Stimulated activated naive CD8-positive, alpha-beta T cell treated with anti-CD3 and anti-CD28 coated beads, Interleukin-15, Interleukin-2, amounts not matched to agents 100 U/mL and 50 U/mL, for 24 hours (primary cell): ENCODE results near the gene MEIS2.
"Not testable (repeated sequence)": the region's sequence is repeated elsewhere in the genome, so short reads cannot be mapped to it uniquely, and the experiment has no call there.

Experiments
- ATAC-seq: fragments of 150-1000 bp; cut with Tn5 transposase; one replicate; pipeline ENCODE4 v1.10.0; 2021
- DNase-seq: peaks from one replicate; pipeline ENCODE4 v3.0.0; 2021

The MEIS2 gene

GRCh38 chr15:37004981-37005735, 95.2 kb downstream of the MEIS2 start:
- no peak for ATAC-seq
- DNase-seq: no peak

GRCh38 chr15:37004373-37004869, 95.9 kb downstream of the MEIS2 start:
- no peak for DNase-seq
- ATAC-seq: no peak

GRCh38 chr15:37002041-37002672, 98.2 kb downstream of the MEIS2 start:
- no peak for ATAC-seq
- DNase-seq: no peak

DNA sequence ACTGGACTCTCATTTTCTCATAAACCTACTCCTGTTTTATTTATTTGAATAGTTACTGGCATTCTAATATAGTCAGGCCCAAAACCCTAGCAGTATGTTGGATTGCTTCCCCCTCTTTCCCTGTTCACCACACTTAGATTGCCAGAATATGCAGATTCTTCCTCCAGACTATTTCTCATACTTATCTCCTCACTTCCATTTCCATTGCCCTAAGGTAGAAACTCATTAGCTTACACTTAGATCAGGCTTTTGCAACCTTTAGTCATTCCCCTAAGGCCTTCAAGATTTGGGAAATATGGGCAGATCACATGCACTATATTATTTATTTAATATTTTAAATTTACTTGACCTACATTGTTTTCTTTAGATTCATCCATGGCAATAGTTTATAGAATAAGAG, 98.9 kb downstream of the MEIS2 start:
- DNase-seq: no peak
- no peak for ATAC-seq

- DNase-seq (no peak), ATAC-seq (no peak)
These were observed 100.6 kb downstream of the MEIS2 start for GRCh38 chr15:36999778-37000177.

DNA sequence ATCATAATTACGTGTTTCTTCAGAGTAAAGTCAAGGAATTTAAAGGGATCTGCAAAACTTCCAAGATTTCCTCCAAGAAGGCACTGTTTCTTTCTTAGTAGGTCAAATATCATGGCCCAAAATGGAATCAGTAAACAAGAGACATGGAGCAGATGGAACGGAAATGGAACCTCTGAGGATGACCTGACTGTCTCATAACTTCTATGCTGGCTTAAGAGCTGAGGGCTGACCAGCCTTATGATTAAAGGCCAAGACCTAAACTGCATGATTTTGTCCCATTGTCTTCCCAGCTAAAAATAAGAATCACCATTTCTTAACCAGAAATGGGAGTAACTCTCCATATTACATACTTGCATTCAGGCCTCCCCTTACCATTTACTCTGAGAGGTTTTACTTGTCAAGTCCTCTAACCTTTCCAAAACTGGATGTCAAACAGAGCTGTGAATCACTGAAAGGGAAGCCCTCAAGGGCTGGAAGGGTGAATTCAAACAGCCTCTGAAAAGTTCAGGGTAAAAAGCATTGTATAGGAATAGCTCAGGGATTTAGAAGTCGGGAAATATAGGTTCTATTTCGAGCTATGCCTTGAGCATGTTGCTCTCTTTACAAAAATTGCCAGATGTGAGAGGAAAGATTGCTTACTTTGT, 103.7 kb downstream of the MEIS2 start:
- ATAC-seq (no peak), DNase-seq (no peak)

GRCh38 chr15:36996121-36996520, 104.2 kb downstream of the MEIS2 start:
- DNase-seq: no peak
- no peak for ATAC-seq

DNA sequence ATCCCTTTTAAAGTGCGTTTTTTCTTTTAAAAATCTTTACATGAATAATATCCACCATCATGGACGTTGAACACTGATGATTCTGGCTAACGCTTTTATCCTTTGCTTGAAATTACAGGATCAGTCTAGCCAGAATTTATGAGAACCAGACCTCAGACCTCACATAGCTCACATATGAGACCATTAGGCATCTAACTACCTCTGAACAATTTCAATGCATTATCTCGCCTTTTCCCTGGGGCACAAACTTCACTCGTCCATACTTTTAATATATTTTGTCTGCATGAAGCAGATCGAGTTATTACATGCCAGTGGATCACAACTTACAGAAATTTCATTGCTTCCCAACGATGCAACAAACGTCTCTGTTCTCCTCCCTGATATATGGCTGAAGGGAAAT, 105.6 kb downstream of the MEIS2 start:
- no peak for ATAC-seq

GRCh38 chr15:36992454-36992853, 107.9 kb downstream of the MEIS2 start:
- no peak for DNase-seq
- no peak for ATAC-seq

More for the DNA sequence above, 105.6 kb downstream of the MEIS2 start:
- DNase-seq: no peak

DNA sequence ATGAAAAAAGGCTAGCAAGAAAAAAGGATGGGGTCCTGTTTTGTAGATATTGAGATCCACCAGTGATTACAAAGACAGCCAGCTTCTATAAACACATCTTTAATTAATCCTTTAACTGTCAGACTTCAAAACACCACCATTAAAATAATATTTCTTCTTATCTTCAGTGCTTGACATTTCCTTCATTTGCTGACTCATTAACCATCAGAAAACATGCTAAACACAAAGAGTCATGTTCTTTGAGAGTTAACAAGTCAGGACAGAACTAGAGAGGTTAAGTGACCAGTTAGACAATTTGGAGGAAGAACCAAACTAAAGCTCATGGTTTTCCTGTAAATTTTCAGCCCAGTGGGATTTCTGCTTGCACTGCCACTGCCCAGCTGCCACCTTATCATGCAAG, 111.4 kb downstream of the MEIS2 start:
- no peak for DNase-seq
- ATAC-seq: no peak

DNA sequence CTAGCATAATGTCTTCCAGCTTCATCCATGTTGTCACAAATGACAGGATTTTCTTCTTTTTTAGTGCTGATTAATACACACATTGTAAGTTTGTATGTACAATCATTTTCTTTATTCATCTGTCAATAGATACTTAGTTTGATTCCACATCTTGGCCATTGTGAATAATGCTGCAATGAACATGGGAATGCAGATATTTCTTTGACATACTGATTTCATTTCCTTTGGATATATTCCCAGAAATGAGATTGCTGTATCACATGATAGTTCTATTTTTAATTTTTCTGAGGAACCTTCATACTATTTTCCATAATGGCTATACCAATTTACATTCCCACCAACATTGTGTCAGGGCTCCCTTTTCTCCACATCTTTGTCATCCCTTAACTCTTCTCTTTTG, 117.9 kb downstream of the MEIS2 start:
- no peak for DNase-seq
- ATAC-seq: no peak

DNA sequence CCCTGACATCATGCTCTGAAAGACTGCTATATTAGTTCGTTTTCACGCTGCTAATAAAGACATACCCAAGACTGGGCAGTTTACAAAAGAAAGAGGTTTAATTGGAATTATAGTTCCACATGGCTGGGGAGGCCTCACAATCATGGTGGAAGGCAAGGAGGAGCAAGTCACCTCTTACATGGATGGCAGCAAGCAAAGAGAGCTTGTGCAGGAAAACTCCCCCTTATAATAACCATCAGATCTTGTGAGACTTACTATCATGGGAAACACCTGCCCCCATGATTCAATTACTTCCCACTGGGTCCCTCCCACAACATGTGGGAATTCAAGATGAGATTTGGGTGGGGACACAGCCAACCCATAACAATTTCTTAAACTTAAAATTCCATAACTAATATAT, 120.1 kb downstream of the MEIS2 start:
- not testable (repeated sequence) for DNase-seq, ATAC-seq

GRCh38 chr15:36978625-36979024, 121.7 kb downstream of the MEIS2 start:
- no peak for DNase-seq
- ATAC-seq: no peak

DNA sequence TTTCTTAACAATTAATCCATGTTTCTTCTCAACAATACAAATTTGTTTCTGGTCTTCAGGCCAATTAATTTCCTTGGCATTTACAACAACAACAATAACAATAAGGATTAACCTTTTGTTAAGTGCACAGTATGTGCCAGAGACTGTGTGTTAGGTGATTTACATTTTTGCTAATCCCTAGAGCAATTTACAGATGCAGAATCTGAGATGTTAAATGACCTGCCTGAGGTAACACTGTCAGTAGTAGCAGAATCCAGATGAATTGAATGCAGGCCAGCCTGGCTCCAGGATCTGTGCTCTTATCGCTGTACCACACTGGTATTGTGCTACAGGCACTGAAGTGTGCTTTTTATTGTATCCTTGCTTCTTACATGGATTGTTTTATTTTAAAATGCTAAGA, 122.2 kb downstream of the MEIS2 start:
- no peak for ATAC-seq
- no peak for DNase-seq

- DNase-seq (no peak), ATAC-seq (no peak)
These were observed 122.7 kb downstream of the MEIS2 start for GRCh38 chr15:36977659-36978058.

DNA sequence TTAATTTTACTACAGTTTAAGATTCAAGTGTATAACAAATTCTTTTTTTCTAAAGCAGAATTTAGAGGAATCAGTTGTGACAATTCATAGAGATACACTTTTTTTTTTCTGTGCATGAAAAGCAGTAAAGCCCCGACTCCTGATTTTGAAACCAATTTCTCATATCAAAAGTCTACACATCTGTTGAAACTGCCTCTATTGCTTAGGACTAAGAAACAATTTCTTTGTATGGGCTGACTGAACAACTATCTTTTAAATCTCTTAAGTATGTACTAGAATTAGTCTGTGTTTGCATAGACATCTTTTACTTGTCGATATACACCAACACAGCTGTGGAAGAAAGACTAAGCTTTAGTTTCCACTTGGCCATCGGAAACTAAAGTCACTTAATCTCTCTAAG, 127.6 kb downstream of the MEIS2 start:
- no peak for ATAC-seq
- DNase-seq: no peak

DNA sequence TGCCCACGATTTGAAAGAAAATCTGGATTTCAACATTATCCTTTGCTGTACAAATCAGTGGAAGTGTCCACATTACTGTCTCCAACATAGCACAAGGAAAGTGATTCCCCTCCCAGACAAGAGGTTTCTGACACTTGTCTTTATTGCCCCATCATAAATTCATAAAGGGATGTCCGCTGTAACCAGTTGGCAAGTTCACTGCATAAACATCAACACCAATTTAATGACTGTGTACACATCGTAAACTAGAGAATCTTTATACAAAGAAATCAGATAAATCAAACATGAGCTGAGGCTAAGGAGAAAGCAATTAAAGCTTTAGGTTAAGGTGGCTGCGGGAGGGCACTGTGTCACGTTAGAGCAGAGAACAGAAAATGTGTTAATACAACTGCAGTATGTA, 129.8 kb downstream of the MEIS2 start:
- no peak for DNase-seq

DNA sequence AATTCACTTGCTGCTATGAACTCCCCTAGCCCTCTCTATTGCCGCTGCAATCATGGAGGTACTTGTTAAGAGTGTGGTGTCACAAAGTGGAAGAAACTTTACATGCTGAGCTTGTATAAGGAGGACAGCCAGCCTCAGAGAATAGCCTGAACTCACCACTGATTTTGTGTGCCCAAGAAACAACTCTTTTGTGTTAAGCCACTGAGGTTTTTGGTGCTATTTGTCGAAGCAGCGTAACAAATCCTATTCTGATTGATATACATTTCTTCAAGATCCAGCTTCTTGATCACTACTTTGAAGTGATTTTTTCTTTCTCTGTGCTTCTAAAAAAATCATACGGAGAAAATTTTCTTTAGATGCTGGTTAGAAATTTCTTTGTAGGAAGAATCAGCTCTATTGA, 132.4 kb downstream of the MEIS2 start:
- DNase-seq: no peak
- no peak for ATAC-seq

More for the DNA sequence above, 129.8 kb downstream of the MEIS2 start:
- ATAC-seq: no peak

DNA sequence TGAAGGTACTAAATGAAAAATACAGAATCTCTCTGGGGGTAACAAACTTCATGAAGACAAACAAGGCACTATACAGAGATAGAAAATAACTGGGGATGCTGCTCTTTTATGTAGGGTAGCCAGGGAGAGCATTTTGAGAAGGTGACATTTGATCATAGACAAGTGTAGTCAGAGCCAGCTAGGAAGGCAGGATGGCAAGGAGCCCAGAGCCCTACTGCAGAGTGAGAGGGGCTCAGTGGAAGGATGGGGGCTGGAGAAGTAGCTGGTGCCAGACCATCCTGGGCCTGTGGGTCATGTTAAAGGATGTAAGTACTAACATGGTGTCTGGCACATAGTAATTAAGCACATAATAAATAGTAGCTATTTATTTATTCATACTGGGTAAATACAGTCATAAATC, 133.6 kb downstream of the MEIS2 start:
- ATAC-seq: no peak
- no peak for DNase-seq

DNA sequence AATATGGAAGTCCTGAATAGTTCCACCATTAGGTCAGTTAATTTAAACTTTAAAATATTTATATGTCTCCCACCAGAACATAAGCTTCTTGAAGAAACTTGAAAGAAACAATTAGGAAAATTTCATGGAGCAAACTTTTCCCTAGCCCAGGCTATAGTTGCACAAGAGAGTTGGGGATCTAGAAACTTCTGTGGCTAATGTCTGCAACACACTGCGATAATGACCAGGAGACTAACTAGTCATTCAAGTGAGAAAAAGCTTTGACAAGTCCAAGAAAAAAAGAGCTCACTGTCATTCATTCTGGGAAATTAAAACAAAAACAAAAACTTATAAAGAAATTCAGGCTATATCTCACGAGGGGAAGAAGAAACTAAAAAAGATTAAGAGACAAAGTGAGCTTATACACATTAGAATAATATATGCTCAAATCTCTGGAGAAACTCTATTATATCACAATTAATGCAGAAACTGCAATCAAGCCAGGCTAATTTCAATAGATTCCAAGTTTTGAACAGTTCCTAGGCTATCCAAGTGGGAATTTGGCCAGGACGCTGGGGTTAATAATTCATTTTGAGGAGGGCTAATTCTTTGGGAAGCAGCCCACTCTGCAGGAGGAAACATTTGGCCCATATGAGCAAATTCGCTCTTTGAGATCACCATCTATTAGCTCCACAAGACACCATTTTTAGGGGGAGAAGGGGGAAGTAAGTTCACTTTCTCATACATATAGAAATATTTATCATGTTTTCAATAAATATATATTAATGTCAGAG, 134.6 kb downstream of the MEIS2 start:
- ATAC-seq: no peak
- DNase-seq: no peak

DNA sequence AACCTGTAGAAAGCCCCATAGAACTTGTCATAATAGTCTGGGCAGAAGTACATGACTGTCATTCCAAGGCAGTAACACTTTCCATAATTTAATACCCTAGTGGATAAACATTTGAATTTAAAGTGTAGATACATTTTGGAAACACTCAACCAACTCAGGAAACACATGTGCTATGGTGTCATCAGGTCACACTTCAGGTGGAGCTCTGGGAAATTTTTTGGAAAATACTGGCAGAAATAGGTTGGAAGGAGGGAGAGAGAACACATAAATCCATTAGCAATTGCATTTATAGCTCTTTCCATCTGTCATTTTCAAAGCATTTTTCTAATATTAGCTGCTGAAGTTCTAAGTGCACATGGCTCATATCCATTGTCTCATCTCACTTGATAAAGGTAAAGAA, 135.7 kb downstream of the MEIS2 start:
- ATAC-seq (no peak), DNase-seq (no peak)

- ATAC-seq: no peak
- DNase-seq: no peak
These were observed 138.4 kb downstream of the MEIS2 start for GRCh38 chr15:36961956-36962355.

DNA sequence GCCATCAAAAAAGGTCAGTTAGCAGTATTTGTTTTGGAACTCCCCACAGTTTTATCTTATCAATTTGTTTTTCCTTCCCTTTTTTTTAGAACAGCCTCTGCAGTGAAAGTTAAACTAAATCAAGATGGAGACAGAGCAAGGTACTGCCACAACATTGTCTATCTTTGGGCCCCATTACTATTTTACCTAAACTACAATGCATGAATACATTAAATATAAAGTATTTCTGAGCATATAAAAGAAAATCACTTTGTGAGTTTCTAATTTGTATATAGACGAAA, 139.5 kb downstream of the MEIS2 start:
- DNase-seq: no peak

More for the DNA sequence above, 139.5 kb downstream of the MEIS2 start:
- ATAC-seq: no peak
